Osteocyte (in vitro differentiated cells): ENCODE measurements around the gene LRRC31. TPM values are rescaled to one million over a fixed set of nuclear protein-coding genes. Genes with fewer than 3 reads are reported as not detected.

Experiments used
- DNase-seq: peaks from one replicate; pipeline ENCODE4 v3.0.0; 2021; ENCODE audit warnings: mixed read lengths; ENCODE audit not compliant: unreplicated experiment; ENCODE audit errors: extremely low spot score
- H3K27ac Mint-ChIP-seq: one replicate; pipeline ENCODE4 v1.8.0; 2021; ENCODE audit warnings: mild to moderate bottlenecking, mixed read lengths; ENCODE audit not compliant: unreplicated experiment
- H3K27me3 Mint-ChIP-seq: one replicate; pipeline ENCODE4 v1.8.0; 2021; ENCODE audit warnings: mixed read lengths; ENCODE audit not compliant: unreplicated experiment
- H3K36me3 Mint-ChIP-seq: one replicate; pipeline ENCODE4 v1.8.0; 2021; ENCODE audit warnings: mixed read lengths; ENCODE audit not compliant: unreplicated experiment
- H3K4me1 Mint-ChIP-seq: one replicate; pipeline ENCODE4 v1.8.0; 2021; ENCODE audit warnings: mixed read lengths; ENCODE audit not compliant: unreplicated experiment
- H3K4me3 Mint-ChIP-seq: one replicate; pipeline ENCODE4 v1.8.0; 2021; ENCODE audit warnings: mild to moderate bottlenecking, moderate library complexity, mixed read lengths; ENCODE audit not compliant: unreplicated experiment
- H3K9me3 Mint-ChIP-seq: one replicate; pipeline ENCODE4 v1.8.0; 2021; ENCODE audit warnings: mixed read lengths; ENCODE audit not compliant: unreplicated experiment
- total RNA-seq: library from RNA; stranded (reverse); gene quantifications from 2 replicates; pipeline ENCODE4 v1.2.1, GENCODE V29; 2021
- TF ChIP-seq, protein P1 (sequence below): fragments of 200-600 bp; sonication (generic); IDR thresholded peaks from 2 replicates; pipeline ENCODE4 v1.5.0; 2021; ENCODE audit warnings: antibody characterized with exemption, mild to moderate bottlenecking, moderate library complexity

LRRC31 gene
- total RNA-seq, 1 donor from 2014 or later = not detected

DNA sequence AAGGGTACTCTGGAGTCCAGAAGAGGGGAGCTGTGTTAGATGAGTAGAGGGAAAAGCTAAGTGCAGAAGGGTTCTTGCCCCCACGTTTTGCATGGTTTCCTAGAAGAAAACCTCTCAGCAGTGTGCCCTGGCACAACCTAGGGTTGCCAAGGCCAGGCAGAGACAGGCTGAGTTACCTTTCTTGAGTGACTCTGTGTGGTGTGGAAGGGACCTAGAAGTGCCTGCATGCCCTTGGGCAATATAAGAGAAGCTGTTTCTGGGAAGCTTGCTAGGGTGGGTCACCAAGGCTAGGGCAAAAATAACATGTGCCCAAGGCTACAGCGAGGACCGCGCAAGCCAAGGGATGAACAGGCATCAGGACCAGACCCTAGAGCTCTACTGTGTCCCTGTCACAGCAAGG is 38.2 kb upstream of the LRRC31 start:
- Mint-ChIP-seq H3K27me3 (peaks cover 12% of the 10 kb centered on the region), H3K4me3 (no peak overlapping the region), H3K36me3 (no peaks in the 10 kb centered on the region), H3K9me3 (no peaks in the 10 kb centered on the region), H3K27ac (no peak overlapping the region), H3K4me1 (no peaks in the 10 kb centered on the region)
- no peak for DNase-seq
- TF ChIP-seq, protein P1, sequence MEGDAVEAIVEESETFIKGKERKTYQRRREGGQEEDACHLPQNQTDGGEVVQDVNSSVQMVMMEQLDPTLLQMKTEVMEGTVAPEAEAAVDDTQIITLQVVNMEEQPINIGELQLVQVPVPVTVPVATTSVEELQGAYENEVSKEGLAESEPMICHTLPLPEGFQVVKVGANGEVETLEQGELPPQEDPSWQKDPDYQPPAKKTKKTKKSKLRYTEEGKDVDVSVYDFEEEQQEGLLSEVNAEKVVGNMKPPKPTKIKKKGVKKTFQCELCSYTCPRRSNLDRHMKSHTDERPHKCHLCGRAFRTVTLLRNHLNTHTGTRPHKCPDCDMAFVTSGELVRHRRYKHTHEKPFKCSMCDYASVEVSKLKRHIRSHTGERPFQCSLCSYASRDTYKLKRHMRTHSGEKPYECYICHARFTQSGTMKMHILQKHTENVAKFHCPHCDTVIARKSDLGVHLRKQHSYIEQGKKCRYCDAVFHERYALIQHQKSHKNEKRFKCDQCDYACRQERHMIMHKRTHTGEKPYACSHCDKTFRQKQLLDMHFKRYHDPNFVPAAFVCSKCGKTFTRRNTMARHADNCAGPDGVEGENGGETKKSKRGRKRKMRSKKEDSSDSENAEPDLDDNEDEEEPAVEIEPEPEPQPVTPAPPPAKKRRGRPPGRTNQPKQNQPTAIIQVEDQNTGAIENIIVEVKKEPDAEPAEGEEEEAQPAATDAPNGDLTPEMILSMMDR = no peak

DNA sequence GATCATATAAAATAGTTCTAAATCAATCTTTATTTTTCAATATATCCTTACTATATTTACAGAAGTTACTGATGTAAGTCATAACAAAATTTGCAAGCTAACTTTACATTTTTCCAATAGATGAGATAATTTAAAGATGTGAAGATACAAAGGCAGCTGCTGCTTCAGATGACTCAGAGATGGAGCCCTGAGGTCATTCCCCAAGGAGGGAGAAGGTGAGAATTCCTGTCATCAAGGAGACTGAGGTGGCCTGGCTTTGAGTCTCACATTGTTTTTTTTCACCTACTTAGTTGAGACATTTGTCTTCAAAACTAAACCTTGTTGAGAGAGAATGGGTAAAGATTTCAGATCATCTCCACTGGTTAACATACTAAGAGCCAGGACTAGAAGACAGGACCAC is 37.7 kb upstream of the LRRC31 start:
- H3K4me1 Mint-ChIP-seq = no peaks in the 10 kb centered on the region
- no peaks in the 10 kb centered on the region for H3K9me3 Mint-ChIP-seq
- no peak overlapping the region for H3K27ac Mint-ChIP-seq
- H3K27me3 Mint-ChIP-seq = peaks cover 12% of the 10 kb centered on the region
- DNase-seq = no peak
- no peak overlapping the region for H3K4me3 Mint-ChIP-seq
- H3K36me3 Mint-ChIP-seq = no peaks in the 10 kb centered on the region
- TF ChIP-seq, protein P1 = no peak

DNA sequence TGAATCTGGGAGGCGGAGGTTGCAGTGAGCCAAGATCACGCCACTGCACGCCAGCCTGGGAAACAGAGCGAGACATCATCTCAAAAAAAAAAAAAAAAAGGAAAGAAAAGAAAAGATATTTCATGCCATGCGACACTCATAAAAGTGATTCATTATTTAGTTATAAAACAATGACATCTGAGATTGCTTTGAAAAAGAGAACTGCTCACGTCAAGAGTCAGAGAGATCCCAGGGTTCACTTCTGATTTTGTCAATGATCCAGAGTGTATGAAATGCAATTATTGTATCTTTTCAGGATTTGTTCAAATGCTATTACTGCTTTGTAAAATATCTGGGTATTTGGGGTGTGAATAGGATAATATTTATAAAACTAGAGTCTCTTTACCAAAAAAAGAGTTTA is 35.7 kb upstream of the LRRC31 start:
- peaks cover 12% of the 10 kb centered on the region for H3K27me3 Mint-ChIP-seq
- no peak overlapping the region for H3K4me3 Mint-ChIP-seq
- TF ChIP-seq, protein P1 = no peak
- H3K36me3 Mint-ChIP-seq = peaks cover 2% of the 10 kb centered on the region
- H3K4me1 Mint-ChIP-seq = no peaks in the 10 kb centered on the region
- peaks cover 12% of the 10 kb centered on the region for H3K9me3 Mint-ChIP-seq
- no peak for DNase-seq
- H3K27ac Mint-ChIP-seq = no peak overlapping the region

DNA sequence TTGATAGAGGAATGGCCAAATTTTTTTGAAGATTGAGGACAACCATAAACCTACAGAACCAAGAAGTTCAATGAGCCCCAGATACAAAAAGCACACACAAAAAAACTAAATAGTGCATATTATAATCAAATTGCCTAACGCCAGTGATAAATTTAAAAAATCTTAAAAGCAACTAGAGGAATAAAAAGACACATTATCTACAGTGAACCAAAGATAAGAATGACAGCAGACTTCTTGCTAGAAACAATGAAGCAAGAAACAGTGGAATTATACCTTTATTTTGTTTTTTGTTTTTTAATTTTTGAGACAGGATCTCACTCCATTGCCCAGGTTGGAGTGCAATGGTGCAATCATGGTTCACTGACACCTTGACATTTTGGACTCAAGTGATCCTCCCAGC is 31.7 kb upstream of the LRRC31 start:
- no peak for DNase-seq
- peaks cover 19% of the 10 kb centered on the region for H3K27me3 Mint-ChIP-seq
- peaks cover 18% of the 10 kb centered on the region for H3K9me3 Mint-ChIP-seq
- H3K36me3 Mint-ChIP-seq = peaks cover 2% of the 10 kb centered on the region
- TF ChIP-seq, protein P1 = no peak
- H3K4me1 Mint-ChIP-seq = no peaks in the 10 kb centered on the region
- H3K4me3 Mint-ChIP-seq = no peak overlapping the region
- no peak overlapping the region for H3K27ac Mint-ChIP-seq

DNA sequence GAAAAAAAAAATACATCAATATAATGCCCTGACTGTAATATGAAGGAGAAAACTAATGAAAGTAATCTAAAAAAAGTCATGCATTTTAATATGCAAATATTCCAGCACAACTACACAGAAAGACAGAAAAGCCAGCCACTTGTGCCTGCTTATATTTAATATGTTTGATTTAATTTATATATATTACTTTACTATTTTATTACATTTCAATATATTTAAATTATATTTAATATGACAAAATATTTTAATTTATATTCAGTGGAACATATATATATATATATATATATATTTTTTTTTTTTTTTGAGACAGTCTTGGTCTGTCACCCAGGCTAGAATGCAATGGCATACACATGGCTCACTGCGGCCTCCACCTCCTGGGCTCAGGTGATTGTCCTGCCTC is 27.5 kb upstream of the LRRC31 start:
- H3K27ac Mint-ChIP-seq = no peak overlapping the region
- H3K9me3 Mint-ChIP-seq = peaks cover 18% of the 10 kb centered on the region
- peaks cover 7% of the 10 kb centered on the region for H3K27me3 Mint-ChIP-seq
- H3K4me3 Mint-ChIP-seq = no peak overlapping the region
- H3K36me3 Mint-ChIP-seq = peaks cover 2% of the 10 kb centered on the region
- DNase-seq = no peak
- H3K4me1 Mint-ChIP-seq = no peaks in the 10 kb centered on the region
- TF ChIP-seq, protein P1 = no peak
